Stimulated activated CD4-positive, alpha-beta T cell treated with anti-CD3 and anti-CD28 coated beads, Interleukin-4, amount 100 ng/mL, for 48 hours (primary cell): ENCODE results near the gene KCNE4.

Experiments used
- DNase-seq, 2 donors: peaks; one replicate each; pipeline ENCODE4 v3.0.0-alpha.2; 2020; ENCODE audit warnings: low read depth in 2 of 2

Gene KCNE4

GRCh38 chr2:223084873-223085272 is 32.9 kb downstream of the KCNE4 start:
- no peak for DNase-seq

DNA sequence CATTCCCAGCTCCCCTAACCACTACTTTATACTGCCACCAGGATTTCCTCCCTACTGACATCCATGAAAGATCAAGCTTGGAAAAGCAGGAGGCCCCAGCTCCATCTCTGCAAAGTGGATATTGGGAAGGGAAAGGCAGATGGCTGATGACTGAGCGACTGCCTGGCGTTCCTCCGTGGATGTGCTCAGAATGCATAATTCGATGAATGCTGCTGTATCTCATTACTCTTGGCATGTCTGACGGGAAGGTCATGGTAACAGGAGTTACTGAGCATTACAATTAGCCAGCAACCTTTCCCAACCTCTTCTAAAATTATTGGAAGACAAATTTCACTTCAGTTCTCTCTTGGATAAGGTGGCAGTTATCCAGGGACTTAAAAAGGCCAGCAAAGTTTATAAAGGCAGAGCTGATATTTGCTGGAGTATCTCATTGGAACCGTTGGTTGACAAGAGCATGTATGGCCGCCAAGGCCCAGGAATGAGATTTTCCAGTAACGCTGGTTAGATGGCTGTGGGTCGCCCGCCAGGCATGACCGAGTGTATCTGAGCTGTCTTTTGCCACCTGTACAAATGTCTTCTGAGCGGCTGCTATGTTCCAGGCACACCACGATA is 34.5 kb downstream of the KCNE4 start:
- DNase-seq = no peak

- no peak for DNase-seq
Observed at GRCh38 chr2:223087466-223087865, 35.5 kb downstream of the KCNE4 start.

GRCh38 chr2:223088866-223089265 is 36.9 kb downstream of the KCNE4 start:
- DNase-seq = no peak

DNA sequence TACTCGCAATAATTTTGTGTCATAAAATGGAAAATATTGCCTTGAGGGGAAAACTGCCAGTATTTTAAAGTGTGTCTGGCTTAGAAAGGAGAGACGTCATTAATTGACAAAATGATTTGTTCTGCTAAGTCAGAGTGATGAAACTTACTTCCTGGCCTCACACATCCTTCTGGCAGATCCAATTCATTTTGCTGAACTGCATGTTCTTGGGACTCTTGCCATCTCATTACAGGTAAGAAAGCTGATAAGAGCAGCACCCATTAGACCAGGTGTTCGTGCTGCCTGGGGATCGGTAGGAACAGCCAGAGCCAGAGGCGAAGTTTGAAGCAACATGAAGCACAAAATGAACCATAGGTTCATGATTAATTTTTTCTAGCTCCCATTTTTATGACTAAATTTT is 38.0 kb downstream of the KCNE4 start:
- DNase-seq = no peak

DNA sequence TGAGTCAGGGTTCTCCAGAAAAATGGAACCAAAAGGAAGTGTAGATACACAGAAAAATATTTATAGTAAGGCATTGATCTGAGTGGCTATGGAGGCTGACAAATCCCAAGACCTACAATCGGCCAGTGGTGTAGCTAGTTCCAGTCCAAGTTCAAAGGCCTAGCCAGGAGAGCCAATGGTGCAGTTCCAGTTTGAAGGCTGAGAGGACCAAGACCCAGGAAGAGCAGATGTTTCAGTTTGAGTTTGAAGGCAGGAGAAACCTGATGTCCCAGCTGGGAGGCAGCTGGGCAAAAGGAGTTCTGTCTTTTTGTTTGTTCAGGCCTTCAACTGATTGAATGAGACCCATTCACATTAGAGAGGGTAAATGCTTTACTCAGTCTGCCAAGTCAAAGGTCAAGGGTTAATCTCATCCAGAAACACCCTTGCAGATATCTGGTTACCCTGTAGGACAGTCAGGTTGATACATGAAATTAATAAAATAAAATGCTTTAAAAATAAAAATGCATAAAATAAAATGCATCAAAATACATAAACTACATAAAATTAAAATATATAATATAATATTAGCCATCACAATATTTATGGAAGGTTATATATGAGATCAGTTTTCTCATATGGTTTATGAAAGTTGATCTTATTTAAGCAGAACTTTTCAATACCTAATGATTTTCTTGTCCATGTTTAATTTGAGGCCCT is 38.7 kb downstream of the KCNE4 start:
- no peak for DNase-seq

- DNase-seq = no peak
Observed at GRCh38 chr2:223092667-223093066, 40.7 kb downstream of the KCNE4 start.

DNA sequence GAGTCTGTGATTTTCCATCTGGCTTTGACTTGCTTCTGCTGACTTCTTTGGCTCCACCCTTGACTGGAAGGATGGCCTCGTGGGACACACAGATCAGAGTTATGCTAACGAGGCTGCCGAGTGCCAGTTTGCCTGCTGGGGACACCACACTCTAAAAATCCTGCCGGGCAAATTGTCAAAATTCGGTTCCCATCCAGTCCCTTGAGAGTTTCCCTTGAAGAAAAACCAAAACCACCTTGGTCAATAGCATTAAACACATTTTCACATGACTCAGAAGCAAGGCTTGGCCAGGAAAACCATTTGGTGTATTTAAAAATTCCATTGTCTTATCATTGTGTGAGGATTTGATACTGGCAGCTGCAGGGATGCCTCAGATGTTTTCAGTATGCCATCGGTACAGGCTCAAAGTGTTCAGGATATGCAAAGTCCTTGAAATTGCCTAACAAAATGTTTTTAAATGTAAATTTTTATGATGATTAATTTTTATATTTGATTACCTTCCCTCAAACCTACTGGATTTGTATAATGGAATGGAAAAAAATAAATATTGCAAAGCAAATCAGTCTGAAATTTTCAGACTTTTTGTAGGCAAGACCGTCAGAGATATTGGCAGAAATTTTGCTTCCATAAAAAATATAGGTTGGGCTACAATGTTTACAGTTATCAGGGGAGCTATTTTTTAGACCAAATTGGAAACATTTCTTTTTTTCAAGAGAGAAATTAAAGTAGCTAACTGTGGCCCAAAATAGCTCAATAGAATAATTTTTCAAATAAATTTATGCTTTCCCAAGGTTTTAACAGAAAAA is 41.6 kb downstream of the KCNE4 start:
- DNase-seq = no peak

DNA sequence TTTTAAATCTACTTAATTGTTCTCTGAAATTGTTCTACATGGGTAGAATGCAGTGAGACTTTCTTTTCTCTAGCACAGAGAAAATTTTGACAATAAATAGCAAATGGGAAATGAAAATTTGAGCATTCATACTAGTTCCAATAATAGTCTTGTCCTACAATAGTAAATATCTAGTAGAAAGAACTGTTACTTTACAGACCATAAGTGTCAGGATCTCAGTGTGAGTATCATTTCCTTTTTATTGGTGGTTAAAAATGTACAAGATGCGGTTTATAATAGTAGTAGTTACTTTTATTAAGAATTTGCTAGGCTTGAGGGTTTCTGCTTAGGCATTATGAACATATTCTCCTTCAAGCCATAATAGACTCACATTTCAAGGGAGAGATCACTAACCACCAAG is 43.2 kb downstream of the KCNE4 start:
- DNase-seq = no peak

- no peak for DNase-seq
Observed at GRCh38 chr2:223096235-223096970, 44.4 kb downstream of the KCNE4 start.

DNA sequence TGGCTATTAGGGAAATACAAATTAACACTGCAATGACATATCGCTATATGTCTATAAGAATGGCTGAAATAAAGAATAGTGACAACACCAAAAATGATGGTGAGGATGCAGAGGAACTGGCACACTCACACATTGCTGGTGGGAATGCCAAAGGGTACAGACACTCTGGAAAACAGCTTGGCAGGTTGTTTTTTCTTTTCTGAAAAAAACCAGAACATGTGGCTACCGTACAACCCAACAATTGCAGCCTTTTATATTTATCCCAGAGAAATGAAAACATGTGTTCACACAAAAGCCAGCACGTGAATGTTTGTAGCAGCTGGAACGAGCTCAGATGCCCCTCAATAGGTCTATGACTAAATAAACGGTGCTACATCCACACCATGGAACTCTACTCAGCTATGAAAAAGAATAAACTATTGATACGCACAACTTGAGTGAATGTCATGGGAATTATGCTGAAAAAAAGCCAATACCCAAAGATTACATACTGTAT is 45.9 kb downstream of the KCNE4 start:
- no peak for DNase-seq

DNA sequence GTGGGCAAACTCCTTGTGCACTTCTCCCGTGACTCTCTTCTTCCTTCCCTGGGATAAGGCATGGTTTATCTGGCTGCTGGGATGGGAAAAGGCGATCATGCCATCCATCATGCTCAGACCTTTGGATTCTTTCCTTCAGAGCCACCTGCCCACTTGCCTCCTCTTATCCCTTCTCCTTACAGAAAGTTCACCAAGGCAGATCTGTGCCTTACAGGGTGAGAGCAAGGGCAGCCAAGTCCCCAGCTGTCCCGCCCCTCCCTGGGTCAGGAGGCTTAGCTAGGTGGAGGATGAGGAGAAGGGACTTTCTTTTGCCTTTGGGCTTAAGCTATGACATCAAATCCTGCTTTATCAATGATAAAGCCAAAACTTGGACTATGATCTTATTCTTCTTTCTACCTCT is 47.6 kb downstream of the KCNE4 start:
- DNase-seq = no peak

DNA sequence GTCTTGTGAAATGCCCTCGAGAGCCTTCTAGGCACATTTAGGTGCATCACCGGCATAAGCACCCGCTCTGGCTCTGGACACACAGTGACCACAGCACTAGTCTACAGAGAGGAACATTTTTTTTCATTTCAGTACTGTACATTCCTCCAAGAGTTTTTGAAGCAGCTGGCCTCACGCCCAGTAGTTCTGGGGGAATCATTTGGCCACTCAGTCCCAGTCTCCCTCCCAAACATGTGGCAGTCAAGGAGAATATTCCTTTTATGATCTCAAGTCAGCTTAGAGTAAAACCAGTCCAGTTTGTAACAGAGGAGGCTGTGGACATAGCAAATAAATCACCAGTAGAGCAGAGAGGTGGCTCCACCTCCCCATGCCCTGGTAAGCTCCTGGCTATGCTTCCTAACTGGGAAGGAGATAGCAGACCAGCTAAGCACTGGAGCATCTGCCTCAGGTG is 48.1 kb downstream of the KCNE4 start:
- no peak for DNase-seq

DNA sequence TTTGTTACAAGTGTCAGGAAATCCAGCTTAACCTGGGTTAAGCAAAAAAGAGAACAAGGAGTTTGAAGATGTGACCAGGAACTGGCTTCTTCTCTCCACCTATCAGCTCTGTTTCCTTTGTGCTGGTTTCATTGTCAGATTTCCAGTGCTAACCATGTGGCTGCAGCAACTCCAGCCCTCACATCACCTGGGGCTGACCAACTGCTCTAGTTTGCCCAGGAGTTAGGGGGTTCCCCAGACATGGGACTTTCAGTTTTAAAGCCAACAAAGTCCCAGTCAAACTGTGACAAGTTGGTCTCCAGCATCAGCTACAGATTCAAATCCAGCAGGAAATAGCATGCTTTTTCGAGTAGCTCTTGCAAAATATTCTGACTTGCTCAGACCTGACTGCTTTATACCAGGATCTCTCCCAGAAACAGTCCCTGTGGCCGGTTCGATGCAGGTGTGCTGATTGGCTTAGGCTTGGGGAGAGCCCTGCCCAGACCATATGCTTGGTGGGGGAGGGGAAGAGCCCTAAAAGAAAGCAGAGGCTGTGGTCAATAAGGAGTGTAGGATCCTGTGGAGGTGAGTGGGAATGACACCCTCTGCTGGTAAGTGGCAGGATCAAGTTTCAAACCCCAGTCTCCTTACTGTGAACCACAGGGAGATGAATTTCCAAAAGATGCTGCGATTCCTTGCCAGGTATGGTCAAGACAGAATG is 49.5 kb downstream of the KCNE4 start:
- no peak for DNase-seq

GRCh38 chr2:223102040-223102400 is 50.0 kb downstream of the KCNE4 start:
- no peak for DNase-seq

- no peak for DNase-seq
Observed at GRCh38 chr2:223102450-223102849, 50.5 kb downstream of the KCNE4 start.

DNA sequence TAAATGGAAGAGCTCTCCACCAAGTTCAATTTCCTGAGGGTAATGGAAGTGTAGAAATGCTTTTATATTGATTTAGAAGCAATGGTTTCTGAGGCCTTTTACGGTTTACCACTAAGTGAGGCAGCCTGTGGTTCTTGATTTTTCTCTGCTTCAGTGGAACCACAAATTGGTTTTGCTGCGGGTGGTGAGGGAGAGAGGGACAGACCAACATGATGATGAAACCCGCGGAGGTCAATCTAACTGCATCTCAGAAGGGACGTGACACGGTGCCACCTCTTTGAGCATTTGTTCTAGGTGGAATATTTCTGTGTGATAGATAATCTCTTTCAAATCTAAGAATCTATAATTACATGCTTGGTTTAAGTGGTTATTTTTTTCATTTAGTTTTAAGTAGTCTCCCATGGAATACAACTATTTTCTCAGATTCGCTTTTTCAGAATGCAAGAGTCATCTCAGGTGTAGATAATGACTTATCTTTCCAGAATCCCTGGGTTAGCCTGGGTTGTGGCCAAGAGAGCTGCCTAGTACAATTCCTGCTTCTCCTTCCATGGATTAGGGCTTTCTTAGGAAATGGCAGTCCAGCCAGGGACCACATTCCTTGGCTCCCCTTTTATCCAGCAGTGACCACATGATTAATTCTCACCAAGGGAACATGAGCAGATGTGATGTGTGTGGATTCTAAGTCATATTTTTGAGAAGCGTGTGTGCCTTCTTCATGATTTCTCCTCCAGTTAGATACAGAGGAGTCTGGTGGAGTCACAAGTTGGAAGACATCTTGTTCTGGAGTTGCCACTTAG is 52.5 kb downstream of the KCNE4 start:
- no peak for DNase-seq
